ENCODE results near the gene NPW.
"Not testable (repeated sequence)": the region's sequence is repeated elsewhere in the genome, so short reads cannot be mapped to it uniquely, and the experiment has no call there.

NPW gene

DNA sequence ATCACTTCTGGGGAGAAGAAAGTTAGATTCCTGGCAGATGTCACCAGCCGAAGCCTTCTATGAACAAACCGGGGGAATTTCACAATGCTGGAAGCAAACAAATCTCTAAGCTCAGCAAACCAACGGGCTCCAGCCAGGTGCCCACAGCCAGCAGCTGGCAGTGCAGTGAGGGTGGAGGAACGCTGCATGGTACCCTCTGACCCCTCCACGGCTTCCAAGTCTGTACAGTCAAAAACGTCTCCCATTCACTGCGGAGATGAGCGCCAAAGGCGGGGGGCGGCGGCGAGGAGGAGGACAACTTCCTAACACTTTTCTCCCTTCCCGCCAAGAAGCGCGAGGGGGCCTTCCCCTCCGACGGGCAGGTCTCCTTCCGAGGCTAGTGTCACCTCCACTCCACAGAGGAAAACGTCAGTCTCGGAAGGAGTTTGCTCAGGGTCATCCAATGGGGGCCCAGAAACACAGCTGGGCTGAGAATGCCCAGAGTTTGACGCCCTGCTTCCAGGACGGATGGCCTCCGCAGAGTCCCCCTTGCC is 10.9 kb upstream of the NPW start:
- peak overlapping the region; percentile 86 for H3K27ac ChIP-seq
- TF ChIP-seq ZFX (IDR thresholded peaks at IDR 0.05; ENCODE audit: borderline replicate concordance) (no peak), CTCF (IDR thresholded peaks at IDR 0.05) (no peak)

- TF ChIP-seq CTCF (IDR thresholded peaks at IDR 0.05) = no peak; the same call in 1 of the 2 replicates
- TF ChIP-seq ZFX (IDR thresholded peaks at IDR 0.05; ENCODE audit: borderline replicate concordance) = no peak
These were observed 10.3 kb upstream of the NPW start for GRCh38 chr16:2009164-2009711.

DNA sequence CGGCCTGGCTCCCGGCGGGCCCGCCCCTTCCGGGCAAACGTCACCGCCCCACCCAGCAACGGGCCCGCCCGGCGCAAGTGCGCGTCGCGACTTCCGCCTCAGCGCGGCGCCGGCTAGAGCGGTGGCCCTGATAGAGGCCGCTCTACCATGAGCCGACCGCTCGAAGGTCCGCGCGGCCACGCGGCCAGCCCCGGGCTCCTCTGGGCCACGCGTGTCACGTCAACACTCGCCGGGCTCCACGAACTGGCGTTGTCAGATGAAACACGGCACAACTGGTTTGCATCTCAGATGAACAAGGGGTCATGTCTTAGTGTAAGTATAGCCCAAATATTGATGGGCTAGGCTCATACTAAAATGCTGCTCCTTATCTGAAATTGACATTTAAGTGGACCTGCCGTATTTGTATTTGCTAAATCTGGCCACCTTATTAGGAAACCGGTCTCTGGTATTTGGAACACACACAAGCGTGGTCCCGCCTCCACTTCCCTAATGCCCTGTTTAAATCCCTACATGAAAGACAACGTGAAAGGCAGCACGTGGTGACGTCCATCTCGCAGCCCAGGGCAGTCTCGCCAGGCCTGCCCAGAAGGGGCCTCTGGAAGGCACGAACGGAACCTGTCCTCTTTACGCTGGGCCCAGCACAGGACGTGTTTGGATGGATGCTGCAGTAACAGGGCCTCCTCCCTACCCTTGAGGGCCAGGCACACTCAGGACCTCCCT is 9.6 kb upstream of the NPW start, which contains the start of gene ZNF598:
TSS of gene ZNF598 (minus strand) at position 31 of the 720 bp plus-strand sequence.
- no peak for TF ChIP-seq ZFX (IDR thresholded peaks at IDR 0.05; ENCODE audit: borderline replicate concordance)
- no peak for TF ChIP-seq CTCF (IDR thresholded peaks at IDR 0.05)
- H3K27ac ChIP-seq = peak within 1 kb of the TSS; percentile 86

More at GRCh38 chr16:2009164-2009711, 10.3 kb upstream of the NPW start:
- H3K27ac ChIP-seq = peak overlapping the region; percentile 86

DNA sequence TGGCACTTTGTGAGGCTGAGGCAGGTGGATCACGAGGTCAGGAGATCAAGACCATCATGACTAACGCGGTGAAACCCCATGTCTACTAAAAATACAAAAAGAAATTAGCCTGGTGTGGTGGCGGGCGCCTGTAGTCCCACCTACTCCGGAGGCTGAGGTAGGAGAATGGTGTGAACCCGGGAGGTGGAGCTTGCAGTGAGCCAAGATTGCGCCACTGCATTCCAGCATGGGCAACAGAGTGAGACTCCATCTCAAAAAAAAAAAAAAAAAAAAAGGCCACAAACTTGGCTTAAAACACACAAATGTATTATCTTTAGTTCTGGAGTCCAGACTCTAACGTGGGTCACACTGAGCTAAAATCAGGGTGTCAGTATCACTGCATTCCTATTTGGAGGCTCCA is 7.9 kb upstream of the NPW start:
- not testable (repeated sequence) for H3K27ac ChIP-seq

- H3K27ac ChIP-seq = no peak overlapping the region
- no peak for TF ChIP-seq ZFX (IDR thresholded peaks at IDR 0.05; ENCODE audit: borderline replicate concordance)
- TF ChIP-seq CTCF (IDR thresholded peaks at IDR 0.05) = no peak
These were observed 6.1 kb upstream of the NPW start for GRCh38 chr16:2013527-2013926.

- TF ChIP-seq ZFX (IDR thresholded peaks at IDR 0.05; ENCODE audit: borderline replicate concordance) = no peak
- TF ChIP-seq CTCF (IDR thresholded peaks at IDR 0.05) = no peak
- H3K27ac ChIP-seq = peak overlapping the region; percentile 80
These were observed 4.3 kb upstream of the NPW start for GRCh38 chr16:2015117-2015946.

- TF ChIP-seq CTCF (IDR thresholded peaks at IDR 0.05) (no peak), ZFX (IDR thresholded peaks at IDR 0.05; ENCODE audit: borderline replicate concordance) (no peak)
- peak overlapping the region; percentile 80 for H3K27ac ChIP-seq
These were observed 3.7 kb upstream of the NPW start for GRCh38 chr16:2015947-2016208.
